WTC11 (cell line): ENCODE measurements around the gene MBNL1. TPM values are rescaled to one million over a fixed set of nuclear protein-coding genes. Genes with fewer than 3 reads are reported as not detected.

Experiments
- ATAC-seq: fragments of 200-7000 bp; cut with Tn5 transposase; 2 replicates; pipeline ENCODE4 v1.10.0; 2021; ENCODE audit warnings: mild to moderate bottlenecking, moderate library complexity
- CTCF ChIA-PET: fragments of 300-600 bp; sonication (Branson Sonifier 250); formaldehyde crosslinking; loops from one replicate; lab custom pipeline; 2021; ENCODE audit warnings: antibody characterized with exemption; lab: Charles Lee
- POLR2A ChIA-PET: fragments of 350-600 bp; sonication (Branson Sonifier 250); formaldehyde crosslinking; loops from one replicate; lab custom pipeline; 2021; ENCODE audit warnings: antibody characterized with exemption; lab: Charles Lee
- DNase-seq: peaks from one replicate; pipeline ENCODE4 v3.0.0; 2021; ENCODE audit warnings: low spot score
- H3K27ac Mint-ChIP-seq: 2 replicates; pipeline ENCODE4 v1.8.0; 2021; ENCODE audit warnings: mixed read lengths
- H3K27me3 Mint-ChIP-seq: 2 replicates; pipeline ENCODE4 v1.8.0; 2021; ENCODE audit warnings: low read depth, mild to moderate bottlenecking, moderate library complexity, mixed read lengths
- H3K36me3 Mint-ChIP-seq: 2 replicates; pipeline ENCODE4 v1.8.0; 2021; ENCODE audit warnings: mixed read lengths
- H3K4me1 Mint-ChIP-seq: 2 replicates; pipeline ENCODE4 v1.8.0; 2022; ENCODE audit warnings: mixed read lengths
- H3K4me3 Mint-ChIP-seq: 2 replicates; pipeline ENCODE4 v1.8.0; 2021; ENCODE audit warnings: mild to moderate bottlenecking, moderate library complexity, mixed read lengths
- H3K9me3 Mint-ChIP-seq: 2 replicates; pipeline ENCODE4 v1.8.0; 2021; ENCODE audit warnings: mixed read lengths
- ATF3 ChIP-seq: sonication (generic); formaldehyde crosslinking; conservative IDR thresholded peaks from 2 replicates; pipeline ENCODE4 v1.8.1; 2022; ENCODE audit warnings: mild to moderate bottlenecking, missing genetic modification reagents
- CBFB ChIP-seq: sonication (generic); formaldehyde crosslinking; IDR thresholded peaks from 2 replicates; pipeline ENCODE4 v1.8.1; 2022; ENCODE audit warnings: mild to moderate bottlenecking, low read depth, missing genetic modification reagents
- E2F1 ChIP-seq: sonication (generic); formaldehyde crosslinking; IDR thresholded peaks from 2 replicates; pipeline ENCODE4 v1.8.0; 2022; ENCODE audit warnings: mild to moderate bottlenecking, missing genetic modification reagents
- ELF4 ChIP-seq: sonication (generic); formaldehyde crosslinking; IDR thresholded peaks from 2 replicates; pipeline ENCODE4 v1.8.1; 2022; ENCODE audit warnings: low read depth, mild to moderate bottlenecking, moderate library complexity, missing genetic modification reagents
- ERG ChIP-seq: fragments of 250-450 bp; sonication (Bioruptor Pico); IDR thresholded peaks from 2 replicates; pipeline ENCODE4 v1.8.0; 2021; ENCODE audit warnings: mild to moderate bottlenecking
- ESRRA ChIP-seq: sonication (generic); formaldehyde crosslinking; IDR thresholded peaks from 2 replicates; pipeline ENCODE4 v1.8.1; 2022; ENCODE audit warnings: mild to moderate bottlenecking, missing genetic modification reagents, borderline replicate concordance
- FOXJ3 ChIP-seq: sonication (generic); formaldehyde crosslinking; IDR thresholded peaks from 2 replicates; pipeline ENCODE4 v1.9.0; 2021; ENCODE audit warnings: missing genetic modification reagents, mild to moderate bottlenecking, borderline replicate concordance
- GABPB1 ChIP-seq: sonication (generic); formaldehyde crosslinking; IDR thresholded peaks from 2 replicates; pipeline ENCODE4 v1.8.1; 2023; ENCODE audit warnings: mild to moderate bottlenecking, missing genetic modification reagents
- GRHL2 ChIP-seq: fragments of 250-450 bp; sonication (Bioruptor Pico); IDR thresholded peaks from 2 replicates; pipeline ENCODE4 v1.8.0; 2022; ENCODE audit warnings: mild to moderate bottlenecking, moderate library complexity; ENCODE audit not compliant: insufficient replicate concordance, severe bottlenecking
- HMGXB4 ChIP-seq: sonication (generic); formaldehyde crosslinking; IDR thresholded peaks from 2 replicates; pipeline ENCODE4 v1.8.1; 2023; ENCODE audit warnings: mild to moderate bottlenecking, moderate library complexity, missing genetic modification reagents
- MAX ChIP-seq: sonication (generic); formaldehyde crosslinking; IDR thresholded peaks from 2 replicates; pipeline ENCODE4 v1.8.0; 2022; ENCODE audit warnings: mild to moderate bottlenecking, missing genetic modification reagents
- MXD4 ChIP-seq: fragments of 250-450 bp; sonication (Bioruptor Pico); IDR thresholded peaks from 2 replicates; pipeline ENCODE4 v1.8.0; 2021; ENCODE audit warnings: mild to moderate bottlenecking, moderate library complexity, borderline replicate concordance
- NFE2L1 ChIP-seq: sonication (generic); formaldehyde crosslinking; IDR thresholded peaks from 2 replicates; pipeline ENCODE4 v1.8.1; 2023; ENCODE audit warnings: missing genetic modification reagents
- NR1H2 ChIP-seq: sonication (generic); formaldehyde crosslinking; IDR thresholded peaks from 2 replicates; pipeline ENCODE4 v1.9.0; 2021; ENCODE audit warnings: mild to moderate bottlenecking, moderate library complexity, missing genetic modification reagents
- PREB ChIP-seq: sonication (generic); formaldehyde crosslinking; IDR thresholded peaks from 2 replicates; pipeline ENCODE4 v1.8.1; 2022; ENCODE audit warnings: mild to moderate bottlenecking, missing genetic modification reagents, moderate library complexity, borderline replicate concordance
- TCF7 ChIP-seq: sonication (generic); formaldehyde crosslinking; IDR thresholded peaks from 2 replicates; pipeline ENCODE4 v1.8.0; 2022; ENCODE audit warnings: mild to moderate bottlenecking, low read depth, missing genetic modification reagents, moderate library complexity
- ZMAT4 ChIP-seq: fragments of 250-450 bp; sonication (Bioruptor Pico); IDR thresholded peaks from 2 replicates; pipeline ENCODE4 v1.9.0; 2021; ENCODE audit warnings: mild to moderate bottlenecking
- ZNF121 ChIP-seq: sonication (generic); formaldehyde crosslinking; IDR thresholded peaks from 2 replicates; pipeline ENCODE4 v1.8.0; 2023; ENCODE audit warnings: missing genetic modification reagents
- ZNF317 ChIP-seq: sonication (generic); formaldehyde crosslinking; IDR thresholded peaks from 2 replicates; pipeline ENCODE4 v1.8.1; 2023; ENCODE audit warnings: low read depth, mild to moderate bottlenecking, moderate library complexity, missing genetic modification reagents, borderline replicate concordance
- ZNF423 ChIP-seq: fragments of 250-450 bp; sonication (Bioruptor Pico); IDR thresholded peaks from 2 replicates; pipeline ENCODE4 v2.1.2; 2022; ENCODE audit warnings: mild to moderate bottlenecking, moderate library complexity
- ZNF671 ChIP-seq: fragments of 250-450 bp; sonication (Bioruptor Pico); IDR thresholded peaks from 2 replicates; pipeline ENCODE4 v1.8.0; 2021; ENCODE audit warnings: mild to moderate bottlenecking
- total RNA-seq: library from RNA; stranded (reverse); gene quantifications from 3 replicates; pipeline ENCODE4 v1.2.3, GENCODE V29; 2021

The MBNL1 gene
- total RNA-seq, 1 experiment from 2014 or later = 20.4 TPM

- TF ChIP-seq PREB (CRISPR knock-in tag) = no peak
- TF ChIP-seq ZNF121 (CRISPR knock-in tag) = no peak
- no peak for TF ChIP-seq TCF7 (CRISPR knock-in tag)
- TF ChIP-seq ELF4 (CRISPR knock-in tag) = no peak
- no peak for TF ChIP-seq GABPB1 (CRISPR knock-in tag)
Observed at GRCh38 chr3:152331018-152331541, 62.4 kb downstream of the MBNL1 start (continued).

- POLR2A ChIA-PET = interaction anchor here (0.8 kb wide), 1 partner anchor 16 kb away, joined by 3 read pairs; no protein-coding TSS in a partner anchor
- TF ChIP-seq HMGXB4 (CRISPR knock-in tag) = no peak
- TF ChIP-seq GABPB1 (CRISPR knock-in tag) = no peak
- no peak for TF ChIP-seq E2F1
- no peak for TF ChIP-seq ERG (CRISPR knock-in tag)
- TF ChIP-seq GRHL2 (CRISPR knock-in tag) = no peak
- no peak for TF ChIP-seq FOXJ3
- no peak for TF ChIP-seq MXD4 (CRISPR knock-in tag)
- TF ChIP-seq ELF4 (CRISPR knock-in tag) = no peak
- TF ChIP-seq ZMAT4 = no peak
- TF ChIP-seq PREB (CRISPR knock-in tag) = no peak
- no peak for TF ChIP-seq NFE2L1 (CRISPR knock-in tag)
- TF ChIP-seq ZNF317 = no peak
- TF ChIP-seq ESRRA (CRISPR knock-in tag) = no peak
- TF ChIP-seq CBFB (CRISPR knock-in tag) = no peak
- no peak for TF ChIP-seq ZNF671 (CRISPR knock-in tag)
- TF ChIP-seq MAX (CRISPR knock-in tag) = no peak
- no peak for TF ChIP-seq ATF3 (CRISPR knock-in tag)
- no peak for TF ChIP-seq ZNF423 (CRISPR knock-in tag)
- no peak for TF ChIP-seq NR1H2 (CRISPR knock-in tag)
- TF ChIP-seq, all 79 proteins: peak for 0
Observed at GRCh38 chr3:152331998-152332397, 63.3 kb downstream of the MBNL1 start.

More at GRCh38 chr3:152331998-152332397, 63.3 kb downstream of the MBNL1 start:
- Mint-ChIP-seq H3K36me3 (no peaks in the 10 kb centered on the region), H3K4me1 (peaks cover 8% of the 10 kb centered on the region), H3K9me3 (no peaks in the 10 kb centered on the region), H3K27ac (no peak overlapping the region), H3K4me3 (no peak overlapping the region), H3K27me3 (no peaks in the 10 kb centered on the region)
- no peak for ATAC-seq
- CTCF ChIA-PET = no interaction called here
- DNase-seq = no peak
